ENCODE measurements around the gene DCXR. TPM values are rescaled to one million over a fixed set of nuclear protein-coding genes. Genes with fewer than 3 reads are reported as not detected.

Gene DCXR
- total and polyA plus RNA-seq, 2 of the 13 experiments (the other 11 are each of a cell fraction or from before 2014, with no cell fraction given): 287 to 311 TPM

DNA sequence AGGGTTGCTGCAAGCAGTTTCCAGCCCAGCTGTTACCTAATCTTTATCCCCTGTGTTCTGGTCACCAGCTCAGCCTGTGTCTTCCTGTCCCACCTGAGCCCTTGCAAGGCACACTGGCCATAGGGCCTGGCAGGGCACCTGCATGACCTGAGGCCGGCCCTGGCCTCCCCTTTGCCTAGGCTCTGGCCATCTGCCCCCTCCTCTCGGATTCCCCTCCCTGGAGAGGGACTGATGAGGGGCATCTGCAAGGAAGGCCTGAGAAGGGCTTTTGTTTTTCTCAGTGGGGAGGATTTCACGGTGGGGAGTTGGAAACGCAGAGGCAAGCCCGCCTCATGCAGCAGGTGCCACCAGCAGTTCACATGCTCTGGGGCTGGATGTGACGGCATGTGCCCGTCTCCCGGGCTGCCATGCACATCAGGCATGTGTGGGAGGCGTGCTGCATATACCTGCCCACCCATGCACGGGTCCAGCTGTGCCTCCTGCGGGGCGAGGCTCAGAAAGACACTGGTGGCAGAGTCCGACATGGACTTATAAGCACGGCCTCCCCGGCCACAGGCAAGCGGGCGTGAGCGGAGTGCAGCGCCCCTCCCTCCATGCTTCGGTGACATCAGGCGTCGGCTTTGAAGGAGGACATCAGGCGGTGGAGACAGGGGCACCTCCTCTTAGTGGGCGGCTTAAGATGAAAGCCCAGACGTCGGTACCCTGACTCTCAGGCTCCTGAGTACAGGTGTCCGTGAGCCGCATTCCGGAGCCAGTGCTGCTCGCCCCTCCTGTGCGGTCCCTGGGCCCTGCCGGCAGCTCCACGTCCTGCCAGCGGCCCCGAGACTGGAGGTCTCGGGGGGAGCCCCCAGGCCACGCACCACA is 43.5 kb downstream of the DCXR start (continued):
- TF ChIP-seq PTBP1 (IDR thresholded peaks at IDR 0.05; ENCODE audit: low read depth, low read length, poor library complexity, severe bottlenecking) (no peak), SMC3 (IDR thresholded peaks at IDR 0.05; ENCODE audit: low read length) (no peak), DBP (CRISPR knock-in tag; IDR thresholded peaks at IDR 0.05; ENCODE audit: not compliant biosample characterization) (peak; percentile 21), ZNF124 (CRISPR knock-in tag; IDR thresholded peaks at IDR 0.05) (no peak), SMYD3 (CRISPR knock-in tag; IDR thresholded peaks at IDR 0.05) (peak; percentile 94), ZNF839 (CRISPR knock-in tag; IDR thresholded peaks at IDR 0.05; ENCODE audit: borderline replicate concordance) (no peak; the same call in 1 of the 2 replicates), ZNF788 (CRISPR knock-in tag; IDR thresholded peaks at IDR 0.05; ENCODE audit: borderline replicate concordance) (peak; percentile 80; the same call in 1 of the 2 replicates), ZBTB20 (CRISPR knock-in tag; IDR thresholded peaks at IDR 0.05; ENCODE audit: borderline replicate concordance, low read depth) (peak; percentile 71; the same call in 1 of the 2 replicates), ZNF230 (CRISPR knock-in tag; IDR thresholded peaks at IDR 0.05) (no peak; the same call in 1 of the 2 replicates), ZNF83 (CRISPR knock-in tag; IDR thresholded peaks at IDR 0.05; ENCODE audit: borderline replicate concordance) (no peak; the same call in 1 of the 2 replicates), PAF1 (CRISPR knock-in tag; IDR thresholded peaks at IDR 0.05) (no peak), ELF3 (CRISPR knock-in tag; IDR thresholded peaks at IDR 0.05) (no peak), ZNF17 (CRISPR knock-in tag; IDR thresholded peaks at IDR 0.05) (no peak), MXI1 (IDR thresholded peaks at IDR 0.05; ENCODE audit: borderline replicate concordance, low read depth, low read length) (no peak), NPAS2 (CRISPR knock-in tag; IDR thresholded peaks at IDR 0.05; ENCODE audit: borderline replicate concordance) (no peak), NCOA5 (CRISPR knock-in tag; IDR thresholded peaks at IDR 0.05) (0 out of 2 replicates have a peak, but pooled peaks have one; percentile 16), REPIN1 (CRISPR knock-in tag; IDR thresholded peaks at IDR 0.05; ENCODE audit: borderline replicate concordance, low read depth) (peak; percentile 70), ARHGAP35 (CRISPR knock-in tag; IDR thresholded peaks at IDR 0.05; ENCODE audit: borderline replicate concordance) (peak; percentile 61), ZNF674 (CRISPR knock-in tag; IDR thresholded peaks at IDR 0.05; ENCODE audit: low read depth) (peak; percentile 92; the same call in 1 of the 2 replicates)
- TF ChIP-seq, protein P1, sequence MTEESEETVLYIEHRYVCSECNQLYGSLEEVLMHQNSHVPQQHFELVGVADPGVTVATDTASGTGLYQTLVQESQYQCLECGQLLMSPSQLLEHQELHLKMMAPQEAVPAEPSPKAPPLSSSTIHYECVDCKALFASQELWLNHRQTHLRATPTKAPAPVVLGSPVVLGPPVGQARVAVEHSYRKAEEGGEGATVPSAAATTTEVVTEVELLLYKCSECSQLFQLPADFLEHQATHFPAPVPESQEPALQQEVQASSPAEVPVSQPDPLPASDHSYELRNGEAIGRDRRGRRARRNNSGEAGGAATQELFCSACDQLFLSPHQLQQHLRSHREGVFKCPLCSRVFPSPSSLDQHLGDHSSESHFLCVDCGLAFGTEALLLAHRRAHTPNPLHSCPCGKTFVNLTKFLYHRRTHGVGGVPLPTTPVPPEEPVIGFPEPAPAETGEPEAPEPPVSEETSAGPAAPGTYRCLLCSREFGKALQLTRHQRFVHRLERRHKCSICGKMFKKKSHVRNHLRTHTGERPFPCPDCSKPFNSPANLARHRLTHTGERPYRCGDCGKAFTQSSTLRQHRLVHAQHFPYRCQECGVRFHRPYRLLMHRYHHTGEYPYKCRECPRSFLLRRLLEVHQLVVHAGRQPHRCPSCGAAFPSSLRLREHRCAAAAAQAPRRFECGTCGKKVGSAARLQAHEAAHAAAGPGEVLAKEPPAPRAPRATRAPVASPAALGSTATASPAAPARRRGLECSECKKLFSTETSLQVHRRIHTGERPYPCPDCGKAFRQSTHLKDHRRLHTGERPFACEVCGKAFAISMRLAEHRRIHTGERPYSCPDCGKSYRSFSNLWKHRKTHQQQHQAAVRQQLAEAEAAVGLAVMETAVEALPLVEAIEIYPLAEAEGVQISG (CRISPR knock-in tag; IDR thresholded peaks at IDR 0.05): peak; percentile 50; the same call in 1 of the 2 replicates
- TF ChIP-seq, protein P2, sequence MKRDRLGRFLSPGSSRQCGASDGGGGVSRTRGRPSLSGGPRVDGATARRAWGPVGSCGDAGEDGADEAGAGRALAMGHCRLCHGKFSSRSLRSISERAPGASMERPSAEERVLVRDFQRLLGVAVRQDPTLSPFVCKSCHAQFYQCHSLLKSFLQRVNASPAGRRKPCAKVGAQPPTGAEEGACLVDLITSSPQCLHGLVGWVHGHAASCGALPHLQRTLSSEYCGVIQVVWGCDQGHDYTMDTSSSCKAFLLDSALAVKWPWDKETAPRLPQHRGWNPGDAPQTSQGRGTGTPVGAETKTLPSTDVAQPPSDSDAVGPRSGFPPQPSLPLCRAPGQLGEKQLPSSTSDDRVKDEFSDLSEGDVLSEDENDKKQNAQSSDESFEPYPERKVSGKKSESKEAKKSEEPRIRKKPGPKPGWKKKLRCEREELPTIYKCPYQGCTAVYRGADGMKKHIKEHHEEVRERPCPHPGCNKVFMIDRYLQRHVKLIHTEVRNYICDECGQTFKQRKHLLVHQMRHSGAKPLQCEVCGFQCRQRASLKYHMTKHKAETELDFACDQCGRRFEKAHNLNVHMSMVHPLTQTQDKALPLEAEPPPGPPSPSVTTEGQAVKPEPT (CRISPR knock-in tag; IDR thresholded peaks at IDR 0.05; ENCODE audit: low read depth): no peak; the same call in 1 of the 2 replicates
- TF ChIP-seq, protein P3, sequence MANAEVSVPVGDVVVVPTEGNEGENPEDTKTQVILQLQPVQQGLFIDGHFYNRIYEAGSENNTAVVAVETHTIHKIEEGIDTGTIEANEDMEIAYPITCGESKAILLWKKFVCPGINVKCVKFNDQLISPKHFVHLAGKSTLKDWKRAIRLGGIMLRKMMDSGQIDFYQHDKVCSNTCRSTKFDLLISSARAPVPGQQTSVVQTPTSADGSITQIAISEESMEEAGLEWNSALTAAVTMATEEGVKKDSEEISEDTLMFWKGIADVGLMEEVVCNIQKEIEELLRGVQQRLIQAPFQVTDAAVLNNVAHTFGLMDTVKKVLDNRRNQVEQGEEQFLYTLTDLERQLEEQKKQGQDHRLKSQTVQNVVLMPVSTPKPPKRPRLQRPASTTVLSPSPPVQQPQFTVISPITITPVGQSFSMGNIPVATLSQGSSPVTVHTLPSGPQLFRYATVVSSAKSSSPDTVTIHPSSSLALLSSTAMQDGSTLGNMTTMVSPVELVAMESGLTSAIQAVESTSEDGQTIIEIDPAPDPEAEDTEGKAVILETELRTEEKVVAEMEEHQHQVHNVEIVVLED (CRISPR knock-in tag; IDR thresholded peaks at IDR 0.05; ENCODE audit: borderline replicate concordance): peak; percentile 45; the same call in 1 of the 2 replicates
